ENCODE measurements around the gene GAMT.

GAMT gene

GRCh38 chr19:1396019-1396767 is 5.1 kb downstream of the GAMT start:
- Histone ChIP-seq H3K79me2 (ENCODE audit: insufficient read depth, low read length) (peaks cover 23% of the 10 kb centered on the region), H3K4me2 (ENCODE audit: insufficient read depth, low read length) (no peak overlapping the region), H4K20me1 (ENCODE audit: insufficient read depth, low read length) (peaks cover 21% of the 10 kb centered on the region), H3K27ac (ENCODE audit: low read length) (no peak overlapping the region), H3K9ac (ENCODE audit: low read depth, low read length) (no peak overlapping the region), H3K36me3 (ENCODE audit: insufficient read depth, low read length) (peaks cover 56% of the 10 kb centered on the region), H3K27me3 (ENCODE audit: insufficient read depth, low read length, poor library complexity) (no peaks in the 10 kb centered on the region), H3K4me1 (ENCODE audit: insufficient read depth, low read length) (peaks cover 18% of the 10 kb centered on the region), H3K9me3 (ENCODE audit: insufficient read depth, low read length, severe bottlenecking) (no peaks in the 10 kb centered on the region), H3K4me3 (ENCODE audit: low read depth in 1 of 2, low read length in 2 of 2) (no peak overlapping the region), H2AFZ (ENCODE audit: low read depth, low read length) (no peak overlapping the region)
- peak; percentile 29 for ATAC-seq (ENCODE audit: insufficient read depth, low read depth)
- DNase-seq = peak; percentile 43
- TF ChIP-seq EZH2 (IDR thresholded peaks at IDR 0.05; ENCODE audit: borderline replicate concordance, low read depth, low read length, severe bottlenecking) (no peak), CTCF (IDR thresholded peaks at IDR 0.05; ENCODE audit: borderline replicate concordance, extremely low read depth, low read length, poor library complexity, severe bottlenecking) (no peak)

GRCh38 chr19:1395194-1396018 is 5.9 kb downstream of the GAMT start:
- H3K4me2 ChIP-seq (ENCODE audit: insufficient read depth, low read length) = no peak overlapping the region
- TF ChIP-seq CTCF (IDR thresholded peaks at IDR 0.05; ENCODE audit: borderline replicate concordance, extremely low read depth, low read length, poor library complexity, severe bottlenecking) (no peak), EZH2 (IDR thresholded peaks at IDR 0.05; ENCODE audit: borderline replicate concordance, low read depth, low read length, severe bottlenecking) (no peak)
- no peak overlapping the region for H3K9ac ChIP-seq (ENCODE audit: low read depth, low read length)
- peaks cover 25% of the 10 kb centered on the region for H4K20me1 ChIP-seq (ENCODE audit: insufficient read depth, low read length)
- no peaks in the 10 kb centered on the region for H3K27me3 ChIP-seq (ENCODE audit: insufficient read depth, low read length, poor library complexity)
- no peak overlapping the region for H2AFZ ChIP-seq (ENCODE audit: low read depth, low read length)
- DNase-seq (no peak), ATAC-seq (ENCODE audit: insufficient read depth, low read depth) (peak; percentile 5; the same call in 1 of the 3 replicates)
- H3K9me3 ChIP-seq (ENCODE audit: insufficient read depth, low read length, severe bottlenecking) = no peaks in the 10 kb centered on the region
- H3K27ac ChIP-seq (ENCODE audit: low read length) = no peak overlapping the region
- H3K4me1 ChIP-seq (ENCODE audit: insufficient read depth, low read length) = peaks cover 11% of the 10 kb centered on the region
- H3K79me2 ChIP-seq (ENCODE audit: insufficient read depth, low read length) = peaks cover 16% of the 10 kb centered on the region
- peaks cover 63% of the 10 kb centered on the region for H3K36me3 ChIP-seq (ENCODE audit: insufficient read depth, low read length)
- no peak overlapping the region for H3K4me3 ChIP-seq (ENCODE audit: low read depth in 1 of 2, low read length in 2 of 2)

- ATAC-seq (ENCODE audit: insufficient read depth, low read depth) (0 out of 3 replicates have a peak, but pooled peaks have one; percentile 9), DNase-seq (no peak)
- Histone ChIP-seq H3K4me2 (ENCODE audit: insufficient read depth, low read length) (no peak overlapping the region), H3K27me3 (ENCODE audit: insufficient read depth, low read length, poor library complexity) (no peaks in the 10 kb centered on the region), H3K27ac (ENCODE audit: low read length) (no peak overlapping the region), H4K20me1 (ENCODE audit: insufficient read depth, low read length) (peaks cover 22% of the 10 kb centered on the region), H3K4me3 (ENCODE audit: low read depth in 1 of 2, low read length in 2 of 2) (no peak overlapping the region), H2AFZ (ENCODE audit: low read depth, low read length) (no peak overlapping the region), H3K9ac (ENCODE audit: low read depth, low read length) (no peak overlapping the region), H3K4me1 (ENCODE audit: insufficient read depth, low read length) (peaks cover 2% of the 10 kb centered on the region; the same call in 1 of the 2 replicates), H3K36me3 (ENCODE audit: insufficient read depth, low read length) (peaks cover 68% of the 10 kb centered on the region), H3K79me2 (ENCODE audit: insufficient read depth, low read length) (peaks cover 7% of the 10 kb centered on the region; the same call in 1 of the 2 replicates), H3K9me3 (ENCODE audit: insufficient read depth, low read length, severe bottlenecking) (no peaks in the 10 kb centered on the region)
- no peak for TF ChIP-seq EZH2 (IDR thresholded peaks at IDR 0.05; ENCODE audit: borderline replicate concordance, low read depth, low read length, severe bottlenecking)
These were observed 6.8 kb downstream of the GAMT start for GRCh38 chr19:1394252-1395193.
